A549 (cell line): ENCODE data around the gene FOXS1.

ENCODE experiments used
- CTCF ChIP-seq: fragments of >200 bp; sonication (Bioruptor Twin); formaldehyde crosslinking; IDR thresholded peaks from 3 replicates; pipeline ENCODE4 v1.5.1; 2016
- HMGXB4 ChIP-seq: fragments of 250-450 bp; sonication (Bioruptor Pico); IDR thresholded peaks from 2 replicates; pipeline ENCODE4 v1.5.0; 2021; ENCODE audit warnings: mild to moderate bottlenecking, moderate library complexity, borderline replicate concordance
- JUN ChIP-seq, 2 experiments: fragments of >200 bp; sonication (Bioruptor Twin); formaldehyde crosslinking; IDR thresholded peaks; 2 replicates in 1 of 2; 3 replicates in 1 of 2; pipeline ENCODE4 v1.6.1; 2016 to 2017
- KDM5A ChIP-seq: fragments of 200-600 bp; sonication (generic); IDR thresholded peaks from 2 replicates; pipeline ENCODE4 v1.6.1; 2016; ENCODE audit warnings: antibody characterized with exemption, mild to moderate bottlenecking
- REST ChIP-seq: fragments of 200-600 bp; sonication (generic); IDR thresholded peaks from 2 replicates; pipeline ENCODE4 v1.6.1; 2016; ENCODE audit warnings: antibody characterized with exemption, mild to moderate bottlenecking, moderate library complexity
- SMC3 ChIP-seq: fragments of >200 bp; sonication (Bioruptor Twin); formaldehyde crosslinking; IDR thresholded peaks from 3 replicates; pipeline ENCODE4 v1.6.1; 2018; ENCODE audit warnings: inconsistent platforms
- USF2 ChIP-seq: fragments of 450-650 bp; IDR thresholded peaks from 2 replicates; pipeline ENCODE4 v1.6.1; 2014; ENCODE audit warnings: antibody characterized with exemption

GRCh38 chr20:31859266-31859997 lies 14.0 kb upstream of the FOXS1 start:
- TF ChIP-seq SMC3 (no peak), CTCF (no peak), KDM5A (no peak), JUN (IDR thresholded peaks at IDR 0.05) (no peak), REST (no peak), HMGXB4 (CRISPR knock-in tag) (no peak), USF2 (no peak)
